ENCODE measurements around the gene NUS1. TPM values are rescaled to one million over a fixed set of nuclear protein-coding genes. Genes with fewer than 3 reads are reported as not detected.

Gene NUS1
- total RNA-seq, 1 experiment from 2014 or later = 56.9 TPM

GRCh38 chr6:117684749-117685148, 9.5 kb downstream of the NUS1 start:
- no peak overlapping the region for H2BK120ac ChIP-seq (ENCODE audit: low read depth, low read length, poor library complexity, severe bottlenecking)
- no peaks in the 10 kb centered on the region; the same call in 1 of the 2 replicates for H3K4me1 ChIP-seq (ENCODE audit: insufficient read depth, low read length)
- Mint-ChIP-seq H3K27ac (no peak overlapping the region), H3K4me1 (peaks cover 2 to 10% of the 10 kb centered on the region in 2 experiments), H3K36me3 (ENCODE audit: insufficient read depth in 1 of 3, low read depth in 3 of 3) (peaks cover 9 to 10% (median 10%) of the 10 kb centered on the region in 3 experiments), H3K9me3 (no peaks in the 10 kb centered on the region; a peak in 1 of 5 replicates), H3K4me3 (no peak overlapping the region), H3K27me3 (ENCODE audit: low read depth) (no peaks in the 10 kb centered on the region)
- no peak overlapping the region for H3K18ac ChIP-seq (ENCODE audit: insufficient read length, low read depth, low read length)
- H4K8ac ChIP-seq (replicated peaks; ENCODE audit: insufficient read length, low read depth, low read length) = no peak overlapping the region
- peaks cover 11% of the 10 kb centered on the region for H3K79me1 ChIP-seq (ENCODE audit: insufficient read depth, low read depth, low read length, poor library complexity, severe bottlenecking)
- no peaks in the 10 kb centered on the region for H3K27me3 ChIP-seq (ENCODE audit: insufficient read depth, low read length)
- TF ChIP-seq CTCF (conservative IDR thresholded peaks at IDR 0.05) = no peak
- no peak overlapping the region for H3K14ac ChIP-seq (ENCODE audit: insufficient read depth, low read length)
- no peak overlapping the region for H2BK15ac ChIP-seq (ENCODE audit: low read depth, low read length)
- H3K23ac ChIP-seq (ENCODE audit: insufficient read length, low read depth, low read length) = no peak overlapping the region
- peaks cover 48% of the 10 kb centered on the region for H3K79me2 ChIP-seq (ENCODE audit: insufficient read depth, low read length)
- H4K91ac ChIP-seq (ENCODE audit: insufficient read length, low read depth, low read length) = no peak overlapping the region
- no peaks in the 10 kb centered on the region for H3K23me2 ChIP-seq (ENCODE audit: insufficient read length, low read depth, low read length, poor library complexity, severe bottlenecking)
- no CpG with 5 or more reads among the region's 1 CpG for WGBS (ENCODE audit: extremely low coverage, insufficient read length, low lambda C conversion rate)
- H2BK12ac ChIP-seq (ENCODE audit: insufficient read length, low read depth, low read length) = no peak overlapping the region
- H4K20me1 ChIP-seq (ENCODE audit: control insufficient read depth, insufficient read depth, insufficient read length) = no peaks in the 10 kb centered on the region
- no peaks in the 10 kb centered on the region for H3K9me3 ChIP-seq (ENCODE audit: control insufficient read depth, low read depth, low read length)
- H3K4me2 ChIP-seq (ENCODE audit: insufficient read depth, insufficient read length, low read length) = no peak overlapping the region
- no peak overlapping the region for H3K4ac ChIP-seq (ENCODE audit: low read depth, low read length)
- no peak overlapping the region for H3K9ac ChIP-seq (ENCODE audit: extremely low read depth, insufficient read length, low read length)
- H3K56ac ChIP-seq (ENCODE audit: insufficient read length, low read depth, low read length) = no peak overlapping the region
- no peak overlapping the region for H3T11ph ChIP-seq (ENCODE audit: low read length)
- H2AK5ac ChIP-seq (ENCODE audit: insufficient read length, low read length) = no peak overlapping the region
- DNase-seq = no peak
- no peak overlapping the region for H3K27ac ChIP-seq (ENCODE audit: insufficient read length, low read depth, low read length)
- no peak overlapping the region for H4K5ac ChIP-seq (ENCODE audit: insufficient read length, low read depth, low read length)
- H2BK20ac ChIP-seq (ENCODE audit: low read depth, low read length, poor library complexity, severe bottlenecking) = no peak overlapping the region
- H2BK5ac ChIP-seq (ENCODE audit: insufficient read length, low read length) = no peak overlapping the region
- no peak overlapping the region for H2AFZ ChIP-seq (ENCODE audit: low read length)

All from H9 (cell line).